Activated naive CD4-positive, alpha-beta T cell treated with anti-CD3 and anti-CD28 coated beads, Interleukin-2, amount 10 ng/mL, durations not matched to agents 7 days and 5 days (primary cell): Measurements from ENCODE around the gene NKTR.

Experiments used
- CTCF ChIA-PET: fragments of 350-600 bp; sonication (Branson Sonifier 250); formaldehyde crosslinking; loops from one replicate; lab custom pipeline; 2021; ENCODE audit warnings: antibody characterized with exemption; lab: Charles Lee
- DNase-seq: peaks from one replicate; pipeline ENCODE4 v3.0.0-alpha.2; 2020
- H3K27ac Mint-ChIP-seq: one replicate; pipeline ENCODE4 v1.8.0; 2021; ENCODE audit warnings: mild to moderate bottlenecking, moderate library complexity, mixed read lengths
- H3K27me3 Mint-ChIP-seq: one replicate; pipeline ENCODE4 v1.8.0; 2021; ENCODE audit warnings: mild to moderate bottlenecking, mixed read lengths
- H3K36me3 Mint-ChIP-seq: one replicate; pipeline ENCODE4 v1.8.0; 2021; ENCODE audit warnings: mixed read lengths
- H3K4me1 Mint-ChIP-seq: one replicate; pipeline ENCODE4 v1.8.0; 2021; ENCODE audit warnings: mixed read lengths
- H3K4me3 Mint-ChIP-seq: one replicate; pipeline ENCODE4 v1.8.0; 2021; ENCODE audit warnings: mild to moderate bottlenecking, moderate library complexity, mixed read lengths
- H3K9me3 Mint-ChIP-seq: one replicate; pipeline ENCODE4 v1.8.0; 2021; ENCODE audit warnings: mixed read lengths

NKTR gene

GRCh38 chr3:42663581-42664437, 63.3 kb downstream of the NKTR start:
- no peaks in the 10 kb centered on the region for H3K36me3 Mint-ChIP-seq
- H3K27ac Mint-ChIP-seq, result no peak overlapping the region
- H3K9me3 Mint-ChIP-seq, result peaks cover under 1% of the 10 kb centered on the region
- DNase-seq, result no peak
- no peaks in the 10 kb centered on the region for H3K4me1 Mint-ChIP-seq
- CTCF ChIA-PET, result no interaction called here
- no peak overlapping the region for H3K4me3 Mint-ChIP-seq
- H3K27me3 Mint-ChIP-seq, result peaks cover 14% of the 10 kb centered on the region

- CTCF ChIA-PET, result no interaction called here
- DNase-seq, result no peak
- peaks cover 2% of the 10 kb centered on the region for H3K9me3 Mint-ChIP-seq
- H3K27me3 Mint-ChIP-seq, result peaks cover 19% of the 10 kb centered on the region
- no peak overlapping the region for H3K27ac Mint-ChIP-seq
- H3K4me1 Mint-ChIP-seq, result no peaks in the 10 kb centered on the region
- no peak overlapping the region for H3K4me3 Mint-ChIP-seq
- H3K36me3 Mint-ChIP-seq, result no peaks in the 10 kb centered on the region
Observed at GRCh38 chr3:42664438-42664803, 63.9 kb downstream of the NKTR start.

- no peak overlapping the region for H3K27ac Mint-ChIP-seq
- H3K4me3 Mint-ChIP-seq, result no peak overlapping the region
- no peak for DNase-seq
- CTCF ChIA-PET, result interaction anchor here (1.1 kb wide), 1 partner anchor 85 kb away, joined by 3 read pairs; no protein-coding TSS in a partner anchor
- H3K4me1 Mint-ChIP-seq, result no peaks in the 10 kb centered on the region
- peaks cover 25% of the 10 kb centered on the region for H3K27me3 Mint-ChIP-seq
- peaks cover 2% of the 10 kb centered on the region for H3K9me3 Mint-ChIP-seq
- no peaks in the 10 kb centered on the region for H3K36me3 Mint-ChIP-seq
Observed at GRCh38 chr3:42665050-42665878, 64.8 kb downstream of the NKTR start.

DNA sequence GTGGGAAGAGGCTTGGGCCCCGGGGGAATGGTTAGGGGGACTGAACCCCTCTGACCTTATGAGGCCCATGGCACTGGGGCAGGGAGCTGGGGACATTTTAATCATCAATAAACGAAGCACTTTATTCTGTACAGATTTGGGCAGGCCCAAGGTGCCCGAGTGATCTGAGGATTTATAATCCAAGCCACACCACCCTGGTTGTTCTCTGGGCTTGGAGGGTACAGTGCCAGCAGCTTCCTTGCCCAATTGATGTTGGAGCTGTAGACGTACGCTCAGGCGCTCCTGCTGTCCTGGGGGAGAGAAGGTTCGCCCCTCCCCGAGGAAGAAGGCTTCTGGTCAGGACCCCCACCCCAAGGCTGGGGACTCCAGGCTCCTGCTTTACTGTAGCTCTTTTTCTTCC, 65.5 kb downstream of the NKTR start:
- Mint-ChIP-seq H3K4me1 (no peaks in the 10 kb centered on the region), H3K9me3 (peaks cover 2% of the 10 kb centered on the region), H3K4me3 (no peak overlapping the region), H3K27me3 (peaks cover 25% of the 10 kb centered on the region), H3K36me3 (no peaks in the 10 kb centered on the region), H3K27ac (no peak overlapping the region)
- no peak for DNase-seq
- CTCF ChIA-PET, result interaction anchor here (1.1 kb wide), 1 partner anchor 84 kb away, joined by 3 read pairs; no protein-coding TSS in a partner anchor

DNA sequence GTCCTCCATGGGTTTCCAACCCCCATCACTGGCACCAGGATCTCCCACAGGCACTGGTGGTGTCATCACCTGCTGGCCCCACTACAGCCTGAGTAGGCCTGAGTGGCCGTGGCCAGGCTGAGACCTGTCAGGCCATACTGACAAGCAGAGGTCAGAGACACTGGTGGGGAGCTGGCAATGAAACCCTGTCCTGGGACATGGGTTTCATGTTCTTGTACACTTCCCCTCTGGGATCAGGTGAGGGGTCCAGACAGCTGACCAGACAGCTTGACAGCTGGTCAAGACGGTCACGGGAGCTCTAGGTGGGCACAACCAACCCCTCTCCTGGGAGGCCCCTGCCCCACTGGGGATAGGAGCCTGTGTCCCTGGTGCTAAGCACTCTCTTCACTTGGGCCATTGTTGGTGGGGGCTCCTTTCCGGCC, 66.1 kb downstream of the NKTR start:
- H3K9me3 Mint-ChIP-seq, result peaks cover 2% of the 10 kb centered on the region
- H3K36me3 Mint-ChIP-seq, result no peaks in the 10 kb centered on the region
- no peak overlapping the region for H3K4me3 Mint-ChIP-seq
- no peak overlapping the region for H3K27ac Mint-ChIP-seq
- peaks cover 25% of the 10 kb centered on the region for H3K27me3 Mint-ChIP-seq
- no peak for DNase-seq
- no peaks in the 10 kb centered on the region for H3K4me1 Mint-ChIP-seq
- CTCF ChIA-PET, result no interaction called here

DNA sequence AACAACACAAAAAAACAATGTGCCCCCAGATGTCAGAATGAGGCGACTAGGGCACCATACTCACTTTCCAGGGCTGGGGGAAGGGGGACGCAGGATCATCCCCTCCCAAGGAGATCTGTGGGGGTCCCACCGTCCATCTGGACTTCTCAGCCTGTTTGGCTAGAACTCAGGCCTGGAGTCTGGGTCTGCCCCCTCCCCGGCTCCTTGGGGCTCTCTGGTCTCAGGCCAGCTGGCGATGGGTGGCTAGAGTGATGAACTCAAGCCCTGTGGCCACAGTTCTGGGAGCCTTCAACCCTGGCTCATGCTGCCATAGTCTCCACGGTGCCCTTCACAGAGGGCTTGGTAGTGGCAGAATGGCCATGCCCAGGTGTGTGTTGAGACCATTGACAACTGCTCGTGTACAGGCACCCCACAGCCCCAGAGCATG, 66.6 kb downstream of the NKTR start:
- Mint-ChIP-seq H3K36me3 (no peaks in the 10 kb centered on the region), H3K27ac (peak overlapping the region; percentile 33), H3K4me1 (no peaks in the 10 kb centered on the region), H3K9me3 (peaks cover 2% of the 10 kb centered on the region), H3K27me3 (peaks cover 25% of the 10 kb centered on the region), H3K4me3 (no peak overlapping the region)
- CTCF ChIA-PET, result no interaction called here
- DNase-seq, result no peak

GRCh38 chr3:42667523-42668412, 67.3 kb downstream of the NKTR start:
- Mint-ChIP-seq H3K4me1 (no peaks in the 10 kb centered on the region), H3K9me3 (peaks cover 2% of the 10 kb centered on the region), H3K27me3 (peaks cover 25% of the 10 kb centered on the region), H3K4me3 (no peak overlapping the region), H3K36me3 (no peaks in the 10 kb centered on the region), H3K27ac (no peak overlapping the region)
- CTCF ChIA-PET, result no interaction called here
- no peak for DNase-seq

DNA sequence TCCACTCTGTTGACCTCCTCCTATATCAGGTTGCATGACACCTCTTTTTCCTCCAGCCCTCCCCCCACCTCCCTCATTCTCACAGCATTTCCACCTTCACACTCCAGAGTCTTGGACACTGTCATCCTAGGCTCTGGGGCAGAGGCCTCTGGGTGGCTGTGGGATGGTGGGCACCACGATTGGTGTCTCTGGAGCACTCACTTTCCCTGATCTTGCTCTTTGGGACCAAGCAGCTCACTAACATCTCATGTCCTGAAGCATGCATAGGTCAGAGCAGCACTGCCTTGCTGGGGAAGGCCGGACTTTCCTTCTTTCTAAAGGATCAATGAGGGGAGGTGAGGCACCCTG, 67.9 kb downstream of the NKTR start:
- Mint-ChIP-seq H3K4me3 (no peak overlapping the region), H3K9me3 (peaks cover 2% of the 10 kb centered on the region), H3K4me1 (no peaks in the 10 kb centered on the region), H3K27ac (no peak overlapping the region), H3K27me3 (peaks cover 25% of the 10 kb centered on the region), H3K36me3 (no peaks in the 10 kb centered on the region)
- no peak for DNase-seq
- CTCF ChIA-PET, result no interaction called here

DNA sequence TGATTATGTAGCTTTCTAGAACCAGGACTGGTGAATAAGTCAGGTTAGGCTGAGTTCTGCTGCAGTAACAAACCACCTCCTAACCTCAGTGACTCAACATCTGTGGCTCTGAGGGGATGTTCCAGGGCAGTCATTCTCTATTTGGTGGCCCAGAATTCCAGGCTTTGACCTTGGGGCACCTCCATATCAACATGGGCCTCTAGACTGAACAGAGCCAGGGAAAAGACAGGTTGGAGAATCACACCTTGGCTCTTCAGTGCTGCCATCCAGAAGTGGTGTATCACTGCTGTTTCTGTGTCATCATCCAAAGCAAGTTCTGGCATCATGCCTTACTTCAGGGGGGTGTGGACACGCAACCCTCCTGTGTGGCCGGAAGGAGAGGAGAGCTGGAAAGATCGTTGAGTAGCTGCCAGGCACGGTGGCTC, 68.3 kb downstream of the NKTR start:
- no peak for DNase-seq
- H3K27ac Mint-ChIP-seq, result no peak overlapping the region
- no peak overlapping the region for H3K4me3 Mint-ChIP-seq
- CTCF ChIA-PET, result no interaction called here
- H3K36me3 Mint-ChIP-seq, result no peaks in the 10 kb centered on the region
- peaks cover 2% of the 10 kb centered on the region for H3K9me3 Mint-ChIP-seq
- peaks cover 27% of the 10 kb centered on the region for H3K27me3 Mint-ChIP-seq
- H3K4me1 Mint-ChIP-seq, result no peaks in the 10 kb centered on the region

DNA sequence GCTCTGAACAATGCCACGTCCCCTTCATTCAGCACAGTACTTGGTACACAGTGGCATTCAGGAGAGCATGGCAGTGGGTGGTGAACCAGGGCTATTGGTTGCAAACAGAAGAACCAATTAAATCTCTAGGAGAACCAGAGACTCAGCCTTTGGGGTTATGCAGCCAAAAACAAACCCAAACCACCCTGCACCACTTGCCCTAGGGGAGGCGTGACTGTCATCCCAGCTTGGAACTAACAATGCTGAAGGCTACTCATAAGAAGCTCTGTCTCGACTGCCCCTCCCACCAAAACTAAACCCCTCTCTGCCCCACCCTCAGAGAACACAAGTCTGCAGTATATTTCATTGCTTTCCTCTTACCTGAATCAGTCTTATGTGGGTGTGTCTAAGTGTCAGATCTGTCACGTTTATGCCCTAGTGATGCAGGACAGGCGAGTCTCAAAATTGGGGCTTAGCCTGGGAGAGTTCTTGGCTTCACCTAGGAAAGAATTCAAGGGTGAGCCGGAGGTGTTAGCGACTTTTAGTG, 69.6 kb downstream of the NKTR start:
- CTCF ChIA-PET, result interaction anchor here (0.7 kb wide), 1 partner anchor 20 kb away, joined by 3 read pairs; no protein-coding TSS in a partner anchor
- Mint-ChIP-seq H3K4me1 (no peaks in the 10 kb centered on the region), H3K4me3 (no peak overlapping the region), H3K36me3 (no peaks in the 10 kb centered on the region), H3K27ac (no peak overlapping the region), H3K9me3 (peaks cover 2% of the 10 kb centered on the region), H3K27me3 (peaks cover 29% of the 10 kb centered on the region)
- DNase-seq, result no peak

- Mint-ChIP-seq H3K4me3 (no peak overlapping the region), H3K27me3 (peaks cover 29% of the 10 kb centered on the region), H3K9me3 (peaks cover 2% of the 10 kb centered on the region), H3K36me3 (no peaks in the 10 kb centered on the region), H3K27ac (no peak overlapping the region), H3K4me1 (no peaks in the 10 kb centered on the region)
- CTCF ChIA-PET, result interaction anchor here (0.7 kb wide), 1 partner anchor 20 kb away, joined by 3 read pairs; no protein-coding TSS in a partner anchor
- no peak for DNase-seq
Observed at GRCh38 chr3:42670670-42671069, 70.2 kb downstream of the NKTR start.

DNA sequence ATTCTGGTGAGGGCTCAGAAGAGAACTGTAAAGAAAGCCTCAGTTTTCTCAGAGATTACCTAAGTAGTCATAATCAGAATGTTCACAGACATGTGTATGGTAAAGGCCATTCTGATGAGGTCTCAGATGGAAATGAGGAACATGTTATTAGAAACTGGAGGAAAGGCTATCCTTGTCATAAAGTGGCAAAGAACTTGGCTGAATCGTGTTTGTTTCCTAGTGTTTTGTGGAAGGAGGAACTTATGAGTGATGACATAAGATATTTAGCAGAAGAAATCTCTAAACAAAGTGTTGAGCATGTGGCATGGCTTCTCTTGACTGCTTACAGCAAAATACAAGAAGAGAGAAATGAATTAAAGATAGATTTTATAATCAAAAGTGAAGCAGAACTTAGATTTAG, 72.0 kb downstream of the NKTR start:
- Mint-ChIP-seq H3K36me3 (no peaks in the 10 kb centered on the region), H3K9me3 (peaks cover 4% of the 10 kb centered on the region), H3K4me1 (no peaks in the 10 kb centered on the region), H3K4me3 (no peak overlapping the region), H3K27ac (no peak overlapping the region), H3K27me3 (peaks cover 25% of the 10 kb centered on the region)
- CTCF ChIA-PET, result no interaction called here
- DNase-seq, result no peak

GRCh38 chr3:42673082-42673481, 72.6 kb downstream of the NKTR start:
- CTCF ChIA-PET, result no interaction called here
- Mint-ChIP-seq H3K27me3 (peaks cover 21% of the 10 kb centered on the region), H3K9me3 (peaks cover 9% of the 10 kb centered on the region), H3K36me3 (no peaks in the 10 kb centered on the region), H3K4me1 (no peaks in the 10 kb centered on the region), H3K27ac (no peak overlapping the region), H3K4me3 (no peak overlapping the region)
- DNase-seq, result no peak

DNA sequence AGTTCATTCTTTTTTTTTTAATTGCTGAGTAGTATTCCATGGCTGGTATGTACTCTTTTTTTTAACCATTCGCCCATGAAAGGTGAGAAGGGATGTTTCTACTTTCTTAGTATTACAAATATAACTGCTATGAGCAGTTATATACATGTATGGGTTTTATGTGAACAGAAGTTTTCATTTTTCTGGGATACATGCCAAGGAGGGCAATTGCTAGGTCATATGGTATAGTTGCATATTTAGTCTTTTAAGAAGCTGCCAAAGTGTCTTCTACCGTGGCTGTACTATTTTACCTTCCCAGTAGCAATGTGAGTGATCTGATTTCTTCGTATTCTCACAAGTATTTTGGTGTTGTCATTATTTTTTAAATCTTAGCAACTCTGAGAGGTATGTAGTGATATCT, 73.7 kb downstream of the NKTR start:
- H3K27me3 Mint-ChIP-seq, result peaks cover 16% of the 10 kb centered on the region
- H3K36me3 Mint-ChIP-seq, result no peaks in the 10 kb centered on the region
- no peak overlapping the region for H3K27ac Mint-ChIP-seq
- no peak for DNase-seq
- no peaks in the 10 kb centered on the region for H3K4me1 Mint-ChIP-seq
- H3K4me3 Mint-ChIP-seq, result no peak overlapping the region
- peaks cover 7% of the 10 kb centered on the region for H3K9me3 Mint-ChIP-seq
- CTCF ChIA-PET, result no interaction called here
